H1 (cell line): ENCODE data around the gene CROCC. TPM values are rescaled to one million over a fixed set of nuclear protein-coding genes. Genes with fewer than 3 reads are reported as not detected.

Source experiments
- BACH1 ChIP-seq: IDR thresholded peaks from 2 replicates; pipeline ENCODE4 v1.6.1; 2012; ENCODE audit warnings: low read length, improper control_type of control experiment
- SAP30 ChIP-seq: fragments of 300-600 bp; sonication (generic); IDR thresholded peaks from 2 replicates; pipeline ENCODE4 v1.7.1; 2012; ENCODE audit warnings: low read length, moderate library complexity, mild to moderate bottlenecking, inconsistent platforms; ENCODE audit not compliant: insufficient read depth, insufficient replicate concordance
- polyA plus RNA-seq, 7 experiments: library from polyadenylated mRNA; depleted of rRNA in 3 of 7; stranded (reverse) in 5 of 7; unstranded in 2 of 7; fragments of >200 nt in 5 of 7; fragments of 200-250 nt in 2 of 7; gene quantifications; 1 replicate in 5 of 7; 2 replicates in 1 of 7; 4 replicates in 1 of 7; pipeline versions ENCODE4 v1.2.1 to v1.2.3, GENCODE V29; 2011 to 2013; ENCODE audit warnings: missing spikeins in 2 of 7, mixed read lengths in 2 of 7
- total RNA-seq: library from RNA; stranded (reverse); fragmentation: NEBNext Ultra II Directional; extraction: Animal tissue kit (Norgen Biotek cat#: 25700); gene quantifications from 2 replicates; pipeline ENCODE4 v1.2.1, GENCODE V29; 2021

Gene CROCC
- total and polyA plus RNA-seq, 2 of the 8 experiments (the other 6 are each of a cell fraction or from before 2014, with no cell fraction given): 12.1 to 39.5 TPM

GRCh38 chr1:16913181-16913832 is 8.4 kb upstream of the CROCC start (continued):
- no peak for TF ChIP-seq BACH1
- no peak for TF ChIP-seq SAP30
